Measurements from ENCODE around the gene YJEFN3. TPM values are rescaled to one million over a fixed set of nuclear protein-coding genes. Genes with fewer than 3 reads are reported as not detected.
A peak's percentile ranks its signal among the peaks of the same experiment; 100 is the strongest.

Gene YJEFN3
- total RNA-seq = 6.4 TPM
- long read RNA-seq, partial matches to known transcripts = 0 of 2 reads
- long read RNA-seq, other reads (novel, unspliced or antisense) = 2 of 2 reads

GRCh38 chr19:19528721-19529490 lies at the start of gene YJEFN3:
Gene YJEFN3 (plus strand): TSS chr19:19528911. CDS start chr19:19528933, 22 bp downstream.
- Histone ChIP-seq H3K36me3 (peaks cover 34% of the 10 kb centered on the region), H3K4me1 (peaks cover 7% of the 10 kb centered on the region), H3K27me3 (no peaks in the 10 kb centered on the region), H3K9me3 (no peaks in the 10 kb centered on the region), H3K4me3 (no peak within 1 kb of the TSS), H3K27ac (no peak within 1 kb of the TSS)
- no peak for TF ChIP-seq CTCF (IDR thresholded peaks at IDR 0.05)
- DNase-seq (no peak), ATAC-seq (no peak)
- intact Hi-C loops (cut with DNase I) = no loop called here

GRCh38 chr19:19480688-19481087 lies 48.0 kb upstream of the YJEFN3 start:
- intact Hi-C loops (cut with DNase I) = loop anchor here (10.0 kb wide), 1 partner anchor 76 kb away; the partner anchor contains the start of gene GATAD2A
- H3K36me3 ChIP-seq = peaks cover 16% of the 10 kb centered on the region

GRCh38 chr19:19482809-19483596 lies 45.7 kb upstream of the YJEFN3 start:
- H3K36me3 ChIP-seq = peaks cover 21% of the 10 kb centered on the region
- intact Hi-C loops (cut with DNase I) = loop anchor here (10.0 kb wide), 1 partner anchor 78 kb away; the partner anchor contains the start of gene GATAD2A
- DNase-seq = no peak
- no peak overlapping the region for H3K4me3 ChIP-seq
- H3K27me3 ChIP-seq = no peaks in the 10 kb centered on the region
- H3K27ac ChIP-seq = no peak overlapping the region
- peaks cover 16% of the 10 kb centered on the region for H3K4me1 ChIP-seq
- TF ChIP-seq CTCF (IDR thresholded peaks at IDR 0.05) = no peak
- ATAC-seq = no peak
- no peaks in the 10 kb centered on the region for H3K9me3 ChIP-seq

More at GRCh38 chr19:19480688-19481087, 48.0 kb upstream of the YJEFN3 start:
- no peaks in the 10 kb centered on the region for H3K9me3 ChIP-seq
- peaks cover 19% of the 10 kb centered on the region for H3K4me1 ChIP-seq
- H3K4me3 ChIP-seq = no peak overlapping the region
- ATAC-seq (no peak), DNase-seq (no peak)
- TF ChIP-seq CTCF (IDR thresholded peaks at IDR 0.05) = no peak
- no peak overlapping the region for H3K27ac ChIP-seq
- H3K27me3 ChIP-seq = no peaks in the 10 kb centered on the region

GRCh38 chr19:19485161-19485997 lies 43.3 kb upstream of the YJEFN3 start:
- Histone ChIP-seq H3K36me3 (peaks cover 14% of the 10 kb centered on the region), H3K9me3 (no peaks in the 10 kb centered on the region), H3K4me3 (no peak overlapping the region), H3K27ac (peak overlapping the region; percentile 36), H3K27me3 (no peaks in the 10 kb centered on the region), H3K4me1 (peaks cover 40% of the 10 kb centered on the region)
- DNase-seq (no peak), ATAC-seq (no peak)
- intact Hi-C loops (cut with DNase I) = loop anchor here (10.0 kb wide), 1 partner anchor 81 kb away; the partner anchor contains the start of gene GATAD2A
- TF ChIP-seq CTCF (IDR thresholded peaks at IDR 0.05) = no peak

- Histone ChIP-seq H3K36me3 (peaks cover 11% of the 10 kb centered on the region), H3K27ac (no peak overlapping the region), H3K4me3 (no peak overlapping the region), H3K4me1 (peaks cover 40% of the 10 kb centered on the region), H3K27me3 (no peaks in the 10 kb centered on the region), H3K9me3 (no peaks in the 10 kb centered on the region)
- DNase-seq = no peak
- ATAC-seq = no peak
- TF ChIP-seq CTCF (IDR thresholded peaks at IDR 0.05) = no peak
- intact Hi-C loops (cut with DNase I) = loop anchor here (10.0 kb wide), 1 partner anchor 81 kb away; the partner anchor contains the start of gene GATAD2A
Measured at GRCh38 chr19:19485998-19486290, 42.8 kb upstream of the YJEFN3 start.
